Heart left ventricle (tissue), 16 donors: ENCODE results near the gene ATXN7. TPM values are rescaled to one million over a fixed set of nuclear protein-coding genes. Genes with fewer than 3 reads are reported as not detected.

ENCODE experiments used
- ATAC-seq, 4 donors: fragments of 200-7000 bp; cut with Tn5 transposase; one replicate each; pipeline ENCODE4 v1.9.1; 2020 to 2022; ENCODE audit warnings: moderate library complexity in 4 of 4, mild to moderate bottlenecking in 3 of 4, moderate number of reproducible peaks in 1 of 4
- DNase-seq, 5 donors: peaks; one replicate each; pipeline ENCODE4 v3.0.0-alpha.2; 2020
- H3K27ac ChIP-seq, 12 donors: fragments of 200-600 bp; sonication (generic) in 4 of 12; one replicate each; pipeline versions ENCODE4 v1.5.0 to v1.8.0; 2016 to 2022; ENCODE audit warnings: mild to moderate bottlenecking in 2 of 12
- H3K27me3 ChIP-seq, 9 donors: fragments of 200-600 bp; sonication (generic) in 2 of 9; one replicate each; pipeline versions ENCODE4 v1.5.1 to v1.8.0; 2016 to 2022; ENCODE audit warnings: mild to moderate bottlenecking in 3 of 9
- H3K36me3 ChIP-seq, 9 donors: fragments of 200-600 bp; sonication (generic) in 2 of 9; one replicate each; pipeline versions ENCODE4 v1.5.0 to v1.8.0; 2018 to 2022; ENCODE audit warnings: mild to moderate bottlenecking in 2 of 9
- H3K4me1 ChIP-seq, 12 donors: fragments of 200-600 bp; sonication (generic) in 4 of 12; one replicate each; pipeline versions ENCODE4 v1.5.0 to v1.8.0; 2016 to 2022; ENCODE audit warnings: mild to moderate bottlenecking in 3 of 12
- H3K4me3 ChIP-seq, 12 donors: fragments of 200-600 bp; sonication (generic) in 4 of 12; one replicate each; pipeline versions ENCODE4 v1.5.0 to v1.8.0; 2017 to 2022; ENCODE audit warnings: mild to moderate bottlenecking in 9 of 12, moderate library complexity in 4 of 12
- H3K9me3 ChIP-seq, 12 donors: fragments of 200-600 bp; sonication (generic) in 4 of 12; one replicate each; pipeline versions ENCODE4 v1.5.0 to v1.8.0; 2016 to 2022; ENCODE audit warnings: mild to moderate bottlenecking in 1 of 12
- CTCF ChIP-seq, 12 donors: fragments of 200-600 bp; sonication (generic) in 4 of 12; IDR thresholded peaks; one replicate each; pipeline versions ENCODE4 v1.5.0 to v1.8.0; 2018 to 2022; ENCODE audit warnings: antibody characterized with exemption in 12 of 12, mild to moderate bottlenecking in 5 of 12
- POLR2A ChIP-seq, 2 donors: fragments of 450-650 bp; IDR thresholded peaks; one replicate each; pipeline ENCODE4 v1.6.1; 2017; ENCODE audit warnings: antibody characterized with exemption in 2 of 2, mild to moderate bottlenecking in 2 of 2, moderate library complexity in 2 of 2
- WGBS, 4 donors: extraction: QIAGEN DNeasy Blood & Tissue Kit in 2 of 4; methylation state at CpG; one replicate each; pipeline versions ENCODE4 v1.1.5 to v1.1.7; 2013 to 2018; 5-methylcytosine and 5-hydroxymethylcytosine counted together
- intact Hi-C, 10 donors: fragments of 100-400 bp; cut with DNase I; formaldehyde crosslinking; loops; one replicate each; pipeline versions ENCODE4 v1.11.1 to v1.14.2; 2022
- polyA plus RNA-seq, 2 donors: library from polyadenylated mRNA; stranded (reverse); fragments of 200-250 nt; gene quantifications; one replicate each; pipeline ENCODE4 v1.2.3, GENCODE V29; 2013
- total RNA-seq, 9 donors: library from RNA; depleted of rRNA in 2 of 9; stranded (reverse); fragments of >200 nt in 2 of 9; fragmentation: NEBNext Ultra II Directional in 3 of 9; extraction: Animal tissue kit (Norgen Biotek cat#: 25700) in 3 of 9; gene quantifications; one replicate each; pipeline versions ENCODE4 v1.1.0 to v1.2.4, GENCODE V29; 2016 to 2023
- donor health status: ischemic (EF 13 %, LVEDD 7.1; RV severe dilation, severe dysfunction).
- donor health status: healthy with polysubstance abuse.
- donor health status: DM: no; HTN: yes; CAD: no.
- donor health status: DM: no; HTN: no; CAD: no.
- donor health status: ischemic (EF 25% LVEDD 6.9; RV normal size, moderate dysfunction).
- donor health status: ischemic (EF 25% LVEDD 5.7; RV mildly dilated, moderate dysfunction).
- donor health status: healthy.
- donor health status: DM: yes; HTN: yes; CAD: no.
- donor health status: ischemic (EF 35%, LVEDD 5.7; RV mildly dilated, moderate dysfunction).
- donor health status: nonischemic (EF 11% LVEDD 7.7; RV severe dilation, severe dysfunction).
- donor health status: DM: yes; HTN: yes; CAD: no.
- donor health status: PGD.
- donor health status: ischemic (EF 29% LVEDD 5.4; RV normal size, mild dysfunction).
- donor health status: nonischemic (EF 23%, LVEDD 6.1; RV moderate dilation, normal function).

ATXN7 gene
- total and polyA plus RNA-seq, 11 donors: 4.5 to 31.4 (median 16.7) TPM

GRCh38 chr3:63940389-63940757 lies 76.7 kb downstream of the ATXN7 start:
- Histone ChIP-seq H3K27ac (no peak overlapping the region), H3K9me3 (no peaks in the 10 kb centered on the region), H3K4me1 (peaks cover 0 to 52% (median 12%) of the 10 kb centered on the region in 12 donors), H3K27me3 (no peaks in the 10 kb centered on the region), H3K4me3 (no peak overlapping the region), H3K36me3 (peaks cover 0 to 6% (median 0%) of the 10 kb centered on the region in 9 donors)
- no peak for TF ChIP-seq POLR2A (IDR thresholded peaks at IDR 0.05)
- no peak for TF ChIP-seq CTCF (IDR thresholded peaks at IDR 0.05)
- intact Hi-C loops: no loop called here
- no peak for DNase-seq
- ATAC-seq: no peak
- WGBS, 4 donors: 93 to 96% (median 95%) methylated on average over 4 of the region's 4 CpGs

- Histone ChIP-seq H3K4me3 (no peak overlapping the region), H3K27me3 (no peaks in the 10 kb centered on the region), H3K9me3 (no peaks in the 10 kb centered on the region), H3K36me3 (peaks cover 0 to 6% (median 0%) of the 10 kb centered on the region in 9 donors), H3K4me1 (peaks cover 0 to 40% (median 18%) of the 10 kb centered on the region in 12 donors), H3K27ac (no peak overlapping the region)
- no peak for ATAC-seq
- DNase-seq: no peak
- TF ChIP-seq POLR2A (IDR thresholded peaks at IDR 0.05): no peak
- TF ChIP-seq CTCF (IDR thresholded peaks at IDR 0.05): no peak
- intact Hi-C loops: no loop called here
Observed at GRCh38 chr3:63942528-63942927, 78.9 kb downstream of the ATXN7 start.

- no peak overlapping the region for H3K27ac ChIP-seq
- no peaks in the 10 kb centered on the region for H3K9me3 ChIP-seq
- no peak overlapping the region for H3K4me3 ChIP-seq
- intact Hi-C loops: no loop called here
- peaks cover 0 to 6% (median 0%) of the 10 kb centered on the region in 9 donors for H3K36me3 ChIP-seq
- TF ChIP-seq POLR2A (IDR thresholded peaks at IDR 0.05): no peak
- no peak for TF ChIP-seq CTCF (IDR thresholded peaks at IDR 0.05)
- peaks cover 0 to 33% (median 12%) of the 10 kb centered on the region in 12 donors for H3K4me1 ChIP-seq
- DNase-seq (no peak), ATAC-seq (no peak)
- H3K27me3 ChIP-seq: no peaks in the 10 kb centered on the region
Observed at GRCh38 chr3:63943678-63944077, 80.0 kb downstream of the ATXN7 start.

- ATAC-seq (peak; percentile 59 to 77 (median 60)), DNase-seq (no peak)
- H3K36me3 ChIP-seq: peaks cover 0 to 6% (median 0%) of the 10 kb centered on the region in 9 donors
- peaks cover 0 to 49% (median 18%) of the 10 kb centered on the region in 12 donors for H3K4me1 ChIP-seq
- H3K27me3 ChIP-seq: no peaks in the 10 kb centered on the region
- H3K9me3 ChIP-seq: no peaks in the 10 kb centered on the region
- TF ChIP-seq CTCF (IDR thresholded peaks at IDR 0.05): no peak
- TF ChIP-seq POLR2A (IDR thresholded peaks at IDR 0.05): no peak
- intact Hi-C loops: loop anchor here in 1 of 10 donors (5.0 kb wide), 1 partner anchor 342 kb away; no protein-coding TSS in a partner anchor
- no peak overlapping the region for H3K27ac ChIP-seq
- no peak overlapping the region for H3K4me3 ChIP-seq
- WGBS, 4 donors: 36 to 53% (median 50%) methylated on average over 3 of the region's 3 CpGs
Observed at GRCh38 chr3:63945558-63946096, 82.0 kb downstream of the ATXN7 start.
